HL-60 (cell line): ENCODE results near the gene BBOX1.

Source experiments
- DNase-seq, 2 experiments: peaks; one replicate each; pipeline ENCODE4 v3.0.0-alpha.2; 2010 to 2020; ENCODE audit warnings: low read depth in 1 of 2, low spot score in 1 of 2
- H3K27ac ChIP-seq: fragments of 250-450 bp; sonication (Bioruptor Pico); replicated peaks from 2 replicates; pipeline ENCODE4 v1.5.1; 2020; ENCODE audit warnings: mild to moderate bottlenecking, moderate library complexity
- H3K27me3 ChIP-seq: fragments of 250-450 bp; sonication (Bioruptor Pico); 2 replicates; pipeline ENCODE4 v1.5.1; 2021; ENCODE audit warnings: mild to moderate bottlenecking, moderate library complexity; ENCODE audit not compliant: insufficient read depth, poor library complexity, severe bottlenecking
- H3K4me3 ChIP-seq: replicated peaks from 2 replicates; pipeline ENCODE4 v1.5.1; 2011; ENCODE audit warnings: mild to moderate bottlenecking, control low read depth, low read length; ENCODE audit not compliant: insufficient read depth
- GABPA ChIP-seq: IDR thresholded peaks from 2 replicates; pipeline ENCODE4 v1.6.1; 2012; ENCODE audit warnings: low read depth
- POLR2AphosphoS5 ChIP-seq: IDR thresholded peaks from 2 replicates; pipeline ENCODE4 v1.6.1; 2012; ENCODE audit warnings: low read depth
- SPI1 ChIP-seq: IDR thresholded peaks from 2 replicates; pipeline ENCODE4 v1.6.1; 2012; ENCODE audit warnings: low read depth, mild to moderate bottlenecking, borderline replicate concordance
- TF ChIP-seq, protein P1 (sequence below): IDR thresholded peaks from 2 replicates; pipeline ENCODE4 v1.6.1; 2012; ENCODE audit warnings: low read depth; ENCODE audit not compliant: insufficient replicate concordance
- TF ChIP-seq, protein P2 (sequence below): IDR thresholded peaks from one replicate; pipeline ENCODE4 v1.5.1; 2011; ENCODE audit warnings: low read length, control low read depth, inconsistent platforms; ENCODE audit not compliant: insufficient read depth

Gene BBOX1

GRCh38 chr11:27052668-27053067, 12.1 kb downstream of the BBOX1 start:
- TF ChIP-seq, protein P1, sequence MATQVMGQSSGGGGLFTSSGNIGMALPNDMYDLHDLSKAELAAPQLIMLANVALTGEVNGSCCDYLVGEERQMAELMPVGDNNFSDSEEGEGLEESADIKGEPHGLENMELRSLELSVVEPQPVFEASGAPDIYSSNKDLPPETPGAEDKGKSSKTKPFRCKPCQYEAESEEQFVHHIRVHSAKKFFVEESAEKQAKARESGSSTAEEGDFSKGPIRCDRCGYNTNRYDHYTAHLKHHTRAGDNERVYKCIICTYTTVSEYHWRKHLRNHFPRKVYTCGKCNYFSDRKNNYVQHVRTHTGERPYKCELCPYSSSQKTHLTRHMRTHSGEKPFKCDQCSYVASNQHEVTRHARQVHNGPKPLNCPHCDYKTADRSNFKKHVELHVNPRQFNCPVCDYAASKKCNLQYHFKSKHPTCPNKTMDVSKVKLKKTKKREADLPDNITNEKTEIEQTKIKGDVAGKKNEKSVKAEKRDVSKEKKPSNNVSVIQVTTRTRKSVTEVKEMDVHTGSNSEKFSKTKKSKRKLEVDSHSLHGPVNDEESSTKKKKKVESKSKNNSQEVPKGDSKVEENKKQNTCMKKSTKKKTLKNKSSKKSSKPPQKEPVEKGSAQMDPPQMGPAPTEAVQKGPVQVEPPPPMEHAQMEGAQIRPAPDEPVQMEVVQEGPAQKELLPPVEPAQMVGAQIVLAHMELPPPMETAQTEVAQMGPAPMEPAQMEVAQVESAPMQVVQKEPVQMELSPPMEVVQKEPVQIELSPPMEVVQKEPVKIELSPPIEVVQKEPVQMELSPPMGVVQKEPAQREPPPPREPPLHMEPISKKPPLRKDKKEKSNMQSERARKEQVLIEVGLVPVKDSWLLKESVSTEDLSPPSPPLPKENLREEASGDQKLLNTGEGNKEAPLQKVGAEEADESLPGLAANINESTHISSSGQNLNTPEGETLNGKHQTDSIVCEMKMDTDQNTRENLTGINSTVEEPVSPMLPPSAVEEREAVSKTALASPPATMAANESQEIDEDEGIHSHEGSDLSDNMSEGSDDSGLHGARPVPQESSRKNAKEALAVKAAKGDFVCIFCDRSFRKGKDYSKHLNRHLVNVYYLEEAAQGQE, result no peak
- no peak for TF ChIP-seq GABPA
- no peak for TF ChIP-seq POLR2AphosphoS5
- TF ChIP-seq SPI1, result no peak
- TF ChIP-seq, protein P2, sequence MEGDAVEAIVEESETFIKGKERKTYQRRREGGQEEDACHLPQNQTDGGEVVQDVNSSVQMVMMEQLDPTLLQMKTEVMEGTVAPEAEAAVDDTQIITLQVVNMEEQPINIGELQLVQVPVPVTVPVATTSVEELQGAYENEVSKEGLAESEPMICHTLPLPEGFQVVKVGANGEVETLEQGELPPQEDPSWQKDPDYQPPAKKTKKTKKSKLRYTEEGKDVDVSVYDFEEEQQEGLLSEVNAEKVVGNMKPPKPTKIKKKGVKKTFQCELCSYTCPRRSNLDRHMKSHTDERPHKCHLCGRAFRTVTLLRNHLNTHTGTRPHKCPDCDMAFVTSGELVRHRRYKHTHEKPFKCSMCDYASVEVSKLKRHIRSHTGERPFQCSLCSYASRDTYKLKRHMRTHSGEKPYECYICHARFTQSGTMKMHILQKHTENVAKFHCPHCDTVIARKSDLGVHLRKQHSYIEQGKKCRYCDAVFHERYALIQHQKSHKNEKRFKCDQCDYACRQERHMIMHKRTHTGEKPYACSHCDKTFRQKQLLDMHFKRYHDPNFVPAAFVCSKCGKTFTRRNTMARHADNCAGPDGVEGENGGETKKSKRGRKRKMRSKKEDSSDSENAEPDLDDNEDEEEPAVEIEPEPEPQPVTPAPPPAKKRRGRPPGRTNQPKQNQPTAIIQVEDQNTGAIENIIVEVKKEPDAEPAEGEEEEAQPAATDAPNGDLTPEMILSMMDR, result no peak
- no peak overlapping the region for H3K27ac ChIP-seq
- H3K27me3 ChIP-seq, result no peaks in the 10 kb centered on the region
- H3K4me3 ChIP-seq, result no peak overlapping the region
- no peak for DNase-seq

DNA sequence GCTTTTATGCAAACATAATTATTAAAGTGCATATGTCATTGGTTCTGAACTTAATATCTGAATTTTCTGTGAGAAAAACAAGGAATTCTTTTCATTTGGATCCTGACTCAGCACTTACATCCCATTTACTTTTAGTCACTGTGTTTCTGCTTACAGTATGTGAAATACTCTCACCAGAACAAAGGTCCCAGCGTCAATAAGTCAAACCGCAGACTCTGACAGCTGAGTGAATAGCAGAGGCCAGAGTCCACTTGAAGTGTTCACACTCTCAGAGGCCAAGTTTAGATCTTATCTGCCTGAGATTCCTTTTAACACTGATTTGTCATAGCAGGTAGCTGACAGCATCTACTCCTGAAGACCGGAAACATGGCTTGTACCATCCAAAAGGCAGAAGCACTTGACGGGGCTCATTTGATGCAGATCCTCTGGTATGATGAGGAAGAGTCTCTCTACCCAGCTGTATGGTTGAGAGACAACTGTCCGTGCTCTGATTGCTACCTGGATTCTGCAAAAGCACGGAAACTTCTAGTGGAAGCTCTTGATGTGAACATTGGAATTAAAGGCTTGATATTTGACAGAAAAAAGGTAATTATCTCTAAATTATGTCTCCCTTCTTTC, 14.6 kb downstream of the BBOX1 start:
- Histone ChIP-seq H3K27me3 (no peaks in the 10 kb centered on the region), H3K27ac (no peak overlapping the region), H3K4me3 (no peak overlapping the region)
- TF ChIP-seq POLR2AphosphoS5 (no peak), GABPA (no peak), SPI1 (no peak)
- TF ChIP-seq, protein P1, result no peak
- TF ChIP-seq, protein P2, result no peak
- DNase-seq, result no peak

- DNase-seq, result no peak
- no peaks in the 10 kb centered on the region for H3K27me3 ChIP-seq
- no peak overlapping the region for H3K4me3 ChIP-seq
- TF ChIP-seq, protein P2, result no peak
- TF ChIP-seq, protein P1, result no peak
- no peak for TF ChIP-seq SPI1
- TF ChIP-seq GABPA, result no peak
- TF ChIP-seq POLR2AphosphoS5, result no peak
- no peak overlapping the region for H3K27ac ChIP-seq
Observed at GRCh38 chr11:27057091-27057780, 16.6 kb downstream of the BBOX1 start.
